GM18517 (cell line): Measurements from ENCODE around the gene MPST.

Experiments used
- ATAC-seq: cut with Tn5 transposase; IDR thresholded peaks from one replicate; pipeline ENCODE4 v1.9.1; 2021; ENCODE audit warnings: mild to moderate bottlenecking, moderate library complexity; ENCODE audit not compliant: unreplicated experiment

The MPST gene

GRCh38 chr22:37043828-37044538, 24.4 kb downstream of the MPST start:
- no peak for ATAC-seq

GRCh38 chr22:37044634-37045625, 25.4 kb downstream of the MPST start:
- ATAC-seq = no peak

GRCh38 chr22:37045958-37046357, 26.4 kb downstream of the MPST start:
- no peak for ATAC-seq

GRCh38 chr22:37046589-37046988, 27.0 kb downstream of the MPST start:
- no peak for ATAC-seq

DNA sequence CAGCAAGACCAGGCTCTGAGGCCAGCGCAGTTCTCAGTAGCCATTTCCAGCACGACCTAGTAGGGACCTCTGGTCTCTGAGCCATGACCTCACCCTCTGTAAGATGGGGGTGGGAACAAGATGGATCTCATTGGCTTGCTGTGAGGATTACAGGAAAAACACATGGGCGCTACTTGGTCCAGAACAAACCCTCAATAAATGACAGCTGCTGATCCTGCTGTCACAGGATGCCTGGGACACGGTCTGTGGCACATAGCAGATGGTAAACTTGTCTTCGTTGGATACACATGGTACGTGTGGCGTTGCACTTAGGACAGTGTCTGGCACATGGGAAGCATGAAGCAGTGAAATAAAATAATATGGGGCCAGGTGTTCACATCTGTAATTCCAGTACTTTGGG, 27.5 kb downstream of the MPST start:
- no peak for ATAC-seq

DNA sequence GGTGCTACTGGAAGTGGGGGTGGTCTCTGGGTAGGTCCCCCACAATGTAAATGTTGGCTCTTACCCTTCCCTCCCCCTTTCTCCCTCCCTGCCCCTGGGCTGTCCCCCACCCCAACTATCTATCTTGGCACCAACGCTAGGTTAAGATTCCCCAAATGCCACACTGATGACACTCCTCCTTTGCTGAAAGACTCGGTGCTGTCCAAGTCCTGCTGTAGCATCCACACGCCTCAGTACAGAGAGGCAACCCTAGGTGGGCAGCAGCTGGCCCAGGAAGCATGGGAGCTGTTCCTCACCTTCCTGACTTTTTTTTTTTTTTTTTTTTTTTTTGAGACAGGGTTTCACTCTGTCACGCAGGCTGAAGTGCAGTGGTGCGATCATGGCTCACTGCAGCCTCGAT, 28.6 kb downstream of the MPST start:
- ATAC-seq = no peak

- no peak for ATAC-seq
Observed at GRCh38 chr22:37049224-37049623, 29.7 kb downstream of the MPST start.

GRCh38 chr22:37050913-37051312, 31.4 kb downstream of the MPST start:
- ATAC-seq = no peak

DNA sequence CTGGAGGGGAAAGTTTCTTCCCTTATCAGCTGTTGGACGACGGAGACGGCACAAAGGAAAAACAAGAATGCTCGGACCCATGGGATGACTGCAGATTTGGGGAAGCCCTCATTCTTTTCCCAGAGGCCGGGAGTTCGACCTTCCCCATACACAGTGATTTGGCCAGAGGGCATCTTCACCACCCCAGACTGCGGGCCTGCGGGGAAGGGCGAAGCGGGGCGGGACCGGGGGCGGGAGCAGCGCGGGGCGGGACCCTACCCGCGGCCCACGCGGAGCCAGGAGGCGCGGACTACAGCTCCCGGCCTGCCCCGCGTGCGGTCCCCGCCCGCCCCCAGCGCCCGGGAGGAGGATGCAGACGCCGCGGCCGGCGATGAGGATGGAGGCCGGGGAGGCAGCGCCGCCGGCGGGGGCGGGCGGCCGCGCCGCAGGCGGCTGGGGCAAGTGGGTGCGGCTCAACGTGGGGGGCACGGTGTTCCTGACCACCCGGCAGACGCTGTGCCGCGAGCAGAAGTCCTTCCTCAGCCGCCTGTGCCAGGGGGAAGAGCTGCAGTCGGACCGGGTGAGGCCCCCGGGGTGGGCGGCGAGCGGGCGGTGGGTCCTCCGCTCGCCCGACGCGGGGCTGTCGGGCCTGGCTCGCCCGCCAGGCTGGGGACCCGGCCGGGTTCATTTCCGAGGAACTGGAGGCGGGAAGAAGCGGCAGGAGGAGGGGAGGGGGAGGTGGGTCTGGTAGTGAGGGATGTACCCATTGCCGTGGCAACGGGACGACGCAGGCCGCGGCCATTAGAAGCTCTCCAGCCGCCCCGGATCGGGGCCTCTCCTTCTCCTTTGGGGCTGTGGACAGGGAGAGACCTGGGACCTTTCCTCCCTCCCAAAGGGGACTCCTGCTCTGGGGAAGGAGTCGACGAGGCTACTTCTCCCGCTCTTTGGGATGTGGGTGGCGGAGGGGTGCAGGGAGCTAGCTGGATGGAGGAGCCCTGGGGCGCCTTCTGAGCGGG, 32.1 kb downstream of the MPST start, which contains the start of gene KCTD17:
Gene KCTD17, plus strand, starts transcription at position 352 of the 995 bp plus-strand sequence. Its CDS starts 19 bp downstream, at position 371.
- no peak for ATAC-seq

DNA sequence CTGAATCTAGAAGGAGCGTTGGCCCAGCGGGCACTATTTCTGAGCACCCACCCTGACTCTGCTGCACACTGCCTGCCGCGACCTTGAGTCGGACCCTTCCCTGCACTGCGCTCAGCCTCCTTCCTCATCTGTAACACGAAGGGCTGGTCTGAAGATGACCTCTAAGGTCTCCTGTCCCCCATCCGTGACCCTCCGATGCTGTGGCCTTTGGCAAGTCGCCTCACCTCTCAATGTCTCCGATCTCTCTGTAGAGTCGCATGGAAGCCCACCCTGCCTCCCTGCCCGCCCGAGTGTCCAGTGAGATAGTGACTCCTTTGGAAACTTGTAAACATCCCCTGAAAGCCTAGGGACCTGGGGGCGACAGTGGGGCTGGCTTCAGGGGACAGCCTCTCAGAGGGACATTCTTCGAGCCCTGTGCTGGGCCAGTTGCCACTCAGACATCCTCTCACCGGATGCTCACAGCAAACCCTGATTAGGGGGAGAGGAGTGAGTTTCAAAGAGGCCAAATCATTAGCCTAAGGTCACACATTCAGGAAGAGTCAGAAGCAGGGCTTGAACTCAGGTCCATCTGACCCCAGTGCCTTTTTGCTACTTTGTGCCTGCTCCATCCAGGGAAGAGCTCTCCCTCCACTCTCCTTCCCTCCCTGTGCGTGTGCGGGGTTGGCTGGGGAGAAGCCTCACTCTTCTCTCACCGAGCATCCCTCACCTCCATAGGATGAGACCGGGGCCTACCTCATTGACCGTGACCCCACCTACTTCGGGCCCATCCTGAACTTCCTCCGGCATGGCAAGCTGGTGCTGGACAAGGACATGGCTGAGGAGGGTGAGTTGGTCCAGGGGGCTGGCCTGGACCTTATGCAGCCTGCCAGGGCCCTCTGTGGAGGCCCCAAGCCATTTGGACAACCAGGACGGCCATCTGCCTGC, 33.1 kb downstream of the MPST start:
- ATAC-seq = no peak

DNA sequence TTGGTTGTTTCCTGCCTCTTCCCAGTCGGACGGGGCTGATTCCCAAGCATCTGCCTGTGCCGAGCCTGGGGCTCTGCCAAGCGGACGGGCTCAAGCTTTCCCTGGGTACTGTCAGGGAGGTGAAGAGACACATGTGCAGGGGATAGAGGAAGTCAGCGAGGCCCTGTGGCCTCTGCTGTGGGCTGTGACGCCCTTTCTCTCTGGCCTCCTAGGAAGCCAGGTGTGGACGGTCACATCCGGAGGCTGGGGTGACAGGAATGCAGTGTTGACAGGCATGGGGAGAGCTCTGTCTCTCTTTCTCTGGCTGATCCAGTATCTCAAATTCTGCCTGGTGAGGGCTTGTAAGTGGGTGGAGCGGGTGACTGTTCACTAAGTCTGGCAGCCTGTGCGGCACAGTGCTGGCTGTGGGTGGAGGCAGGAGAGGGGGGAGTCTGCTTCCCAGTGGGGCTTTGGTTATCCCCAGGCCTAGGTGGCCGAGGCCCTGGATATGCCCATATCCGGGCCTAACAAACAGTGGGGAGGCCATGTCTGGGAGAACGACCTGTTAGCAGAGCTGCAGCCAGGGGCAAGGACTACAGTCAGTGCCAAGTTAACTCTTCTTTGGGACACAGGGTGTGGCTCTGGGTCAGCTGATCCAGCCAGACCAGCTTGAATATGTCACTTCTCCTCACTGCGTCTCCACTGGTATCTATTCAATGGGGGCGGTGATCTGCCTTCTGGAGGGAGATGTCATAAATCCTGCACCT, 33.9 kb downstream of the MPST start:
- no peak for ATAC-seq

DNA sequence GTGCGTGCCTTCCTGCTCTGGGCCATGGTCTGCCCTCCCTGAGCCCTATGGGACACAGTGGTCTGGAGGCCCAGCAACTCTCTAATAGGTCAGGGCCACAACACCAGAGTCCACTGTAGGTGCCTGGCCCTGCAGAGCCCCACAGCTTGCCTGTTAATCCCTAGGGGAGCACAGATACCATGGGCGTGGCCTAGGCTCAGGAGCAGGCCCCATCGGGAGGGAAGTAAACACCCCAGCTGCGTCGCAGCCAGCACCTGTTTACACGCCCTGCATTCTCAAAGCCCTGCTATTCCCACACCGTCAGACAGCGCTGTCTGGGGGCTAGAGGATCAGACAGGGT, 34.5 kb downstream of the MPST start:
- no peak for ATAC-seq

GRCh38 chr22:37054600-37055365, 35.2 kb downstream of the MPST start:
- no peak for ATAC-seq

GRCh38 chr22:37056246-37056645, 36.7 kb downstream of the MPST start:
- ATAC-seq = no peak

- no peak for ATAC-seq
Observed at GRCh38 chr22:37057226-37057625, 37.7 kb downstream of the MPST start.

GRCh38 chr22:37057796-37058510, 38.4 kb downstream of the MPST start:
- ATAC-seq = no peak

- no peak for ATAC-seq
Observed at GRCh38 chr22:37058917-37059701, 39.6 kb downstream of the MPST start.
